B cell (primary cell): ENCODE data around the gene UGT1A9. TPM values are rescaled to one million over a fixed set of nuclear protein-coding genes. Genes with fewer than 3 reads are reported as not detected.

ENCODE experiments used
- ATAC-seq: fragments of 200-7000 bp; cut with Tn5 transposase; one replicate; pipeline ENCODE4 v1.10.0; 2021; ENCODE audit warnings: low read depth, mild to moderate bottlenecking, moderate number of reproducible peaks, moderate library complexity
- CTCF ChIA-PET: fragments of 350-600 bp; sonication (Branson Sonifier 250); formaldehyde crosslinking; loops from one replicate; lab custom pipeline; 2021; ENCODE audit warnings: antibody characterized with exemption, inconsistent platforms; lab: Charles Lee
- POLR2A ChIA-PET: fragments of 350-600 bp; sonication (Branson Sonifier 250); formaldehyde crosslinking; loops from one replicate; lab custom pipeline; 2021; ENCODE audit warnings: antibody characterized with exemption; lab: Charles Lee
- DNase-seq: peaks from one replicate; pipeline ENCODE4 v3.0.0; 2013
- H2AFZ ChIP-seq: 2 replicates; pipeline ENCODE4 v1.6.1; 2012; ENCODE audit warnings: mild to moderate bottlenecking, low read depth, low read length; ENCODE audit not compliant: insufficient read depth, poor library complexity, severe bottlenecking
- H3K27ac ChIP-seq, 2 donors: 1 replicate in 1 of 2; 2 replicates in 1 of 2; pipeline ENCODE4 v1.5.1; 2012 to 2013; ENCODE audit warnings: low read length in 2 of 2, mild to moderate bottlenecking in 2 of 2, moderate library complexity in 1 of 2
- H3K27me3 ChIP-seq, 4 experiments: fragments of 200-600 bp in 1 of 4; sonication (generic) in 1 of 4; replicated peaks in 1 of 4; 1 replicate in 2 of 4; 2 replicates in 2 of 4; pipeline versions ENCODE4 v1.6.1 to v1.7.0; 2013 to 2016; ENCODE audit warnings: low read length in 3 of 4, mild to moderate bottlenecking in 2 of 4, mixed read lengths in 1 of 4, moderate library complexity in 1 of 4; ENCODE audit not compliant: insufficient read depth in 4 of 4, control insufficient read depth in 3 of 4; ENCODE audit errors: control extremely low read depth in 1 of 4
- H3K36me3 ChIP-seq, 2 experiments: replicated peaks in 1 of 2; 1 replicate in 1 of 2; 2 replicates in 1 of 2; pipeline versions ENCODE4 v1.6.1 to v1.7.1; 2013; ENCODE audit warnings: low read length in 1 of 2; ENCODE audit not compliant: insufficient read depth in 2 of 2, control insufficient read depth in 1 of 2; ENCODE audit errors: control extremely low read depth in 1 of 2, extremely low read depth in 1 of 2
- H3K4me1 ChIP-seq, 2 donors: fragments of 200-600 bp in 1 of 2; sonication (generic) in 1 of 2; 1 replicate in 1 of 2; 2 replicates in 1 of 2; pipeline versions ENCODE4 v1.5.1 to v1.6.1; 2013 to 2017; ENCODE audit warnings: low read length in 2 of 2; ENCODE audit not compliant: control insufficient read depth in 2 of 2, insufficient read depth in 2 of 2
- H3K4me2 ChIP-seq: replicated peaks from 2 replicates; pipeline ENCODE3; 2012; ENCODE audit warnings: mild to moderate bottlenecking, low read depth, low read length; ENCODE audit not compliant: poor library complexity, severe bottlenecking
- H3K4me3 ChIP-seq, 5 experiments: fragments of 200-600 bp in 1 of 5; sonication (generic) in 1 of 5; 1 replicate in 3 of 5; 2 replicates in 2 of 5; pipeline versions ENCODE4 v1.5.1 to v1.7.0; 2011 to 2016; ENCODE audit warnings: low read length in 4 of 5, mild to moderate bottlenecking in 4 of 5, low read depth in 2 of 5, control low read depth in 1 of 5, moderate library complexity in 1 of 5; ENCODE audit not compliant: insufficient read depth in 1 of 5; ENCODE audit errors: control extremely low read depth in 1 of 5, extremely low read depth in 1 of 5
- H3K79me2 ChIP-seq: fragments of 200-600 bp; sonication (generic); one replicate; pipeline ENCODE4 v1.6.0; 2016; ENCODE audit warnings: low read length; ENCODE audit not compliant: control insufficient read depth, insufficient read depth
- H3K9ac ChIP-seq: fragments of 200-600 bp; sonication (generic); 2 replicates; pipeline ENCODE4 v1.6.1; 2017; ENCODE audit warnings: mild to moderate bottlenecking, low read length, moderate library complexity
- H3K9me3 ChIP-seq, 3 donors: one replicate each; pipeline versions ENCODE4 v1.6.1 to v1.7.1; 2013; ENCODE audit warnings: low read length in 2 of 3; ENCODE audit not compliant: control insufficient read depth in 2 of 3, insufficient read depth in 1 of 3; ENCODE audit errors: control extremely low read depth in 1 of 3
- H4K20me1 ChIP-seq: 2 replicates; pipeline ENCODE4 v1.6.0; 2012; ENCODE audit warnings: mild to moderate bottlenecking, low read length; ENCODE audit not compliant: insufficient read depth, control insufficient read depth, poor library complexity, severe bottlenecking
- H3K27ac Mint-ChIP-seq: one replicate; pipeline ENCODE4 v1.8.0; 2021; ENCODE audit warnings: mixed read lengths
- H3K27me3 Mint-ChIP-seq: one replicate; pipeline ENCODE4 v1.8.0; 2021; ENCODE audit warnings: mixed read lengths
- H3K4me1 Mint-ChIP-seq: one replicate; pipeline ENCODE4 v1.8.0; 2021; ENCODE audit warnings: mixed read lengths
- H3K4me3 Mint-ChIP-seq: one replicate; pipeline ENCODE4 v1.8.0; 2021; ENCODE audit warnings: mixed read lengths
- H3K9me3 Mint-ChIP-seq: one replicate; pipeline ENCODE4 v1.8.0; 2022; ENCODE audit warnings: mixed read lengths; ENCODE audit not compliant: insufficient read depth
- EZH2 ChIP-seq: IDR thresholded peaks from 2 replicates; pipeline ENCODE4 v1.6.1; 2012; ENCODE audit warnings: borderline replicate concordance, low read depth, mild to moderate bottlenecking, moderate library complexity, low read length; ENCODE audit not compliant: insufficient read depth, poor library complexity, severe bottlenecking
- WGBS: methylation state at CpG from one replicate; pipeline ENCODE4 v1.1.5; 2013; ENCODE audit warnings: missing lambda C conversion rate; ENCODE audit not compliant: insufficient coverage; 5-methylcytosine and 5-hydroxymethylcytosine counted together
- intact Hi-C: fragments of 100-400 bp; cut with micrococcal nuclease; formaldehyde crosslinking; loops from one replicate; pipeline ENCODE4 v1.10.0; 2022
- polyA plus RNA-seq: library from polyadenylated mRNA; depleted of rRNA; stranded (reverse); fragments of >200 nt; gene quantifications from 2 replicates; pipeline ENCODE4 v1.2.3, GENCODE V29; 2012
- total RNA-seq, 2 donors: library from RNA; stranded (reverse); fragments of 120-200 nt in 1 of 2; gene quantifications; 1 replicate in 1 of 2; 2 replicates in 1 of 2; pipeline versions ENCODE4 v1.2.3 to v1.2.4, GENCODE V29; 2013 to 2022
- TF ChIP-seq, protein P1 (sequence below): fragments of 200-600 bp; IDR thresholded peaks from one replicate; pipeline ENCODE4 v1.8.0; 2022; ENCODE audit warnings: antibody characterized with exemption, mild to moderate bottlenecking

Gene UGT1A9
- total and polyA plus RNA-seq, 2 donors (not counting 1 experiment from before 2014, with no cell fraction given): not detected

DNA sequence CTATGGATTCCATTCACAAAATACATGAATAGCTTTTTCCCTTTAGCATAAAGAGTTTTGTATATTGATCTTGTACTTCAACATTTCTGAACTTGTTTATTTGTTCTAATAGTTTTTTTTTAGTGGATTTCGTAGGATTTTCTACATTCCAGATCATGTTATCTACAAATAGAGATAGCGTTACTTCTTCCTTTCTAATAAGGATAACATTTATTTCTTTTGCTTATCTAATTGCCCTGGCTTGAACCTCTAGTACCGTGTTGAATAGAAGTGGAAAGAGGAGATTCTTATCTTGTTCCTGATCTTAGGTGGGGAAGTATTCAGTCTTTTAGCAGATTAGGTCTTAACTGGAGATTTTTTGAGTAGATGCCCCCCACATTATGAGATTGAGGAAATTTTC, 30.5 kb downstream of the UGT1A9 start:
- Histone ChIP-seq H3K9ac (no peak overlapping the region), H3K27me3 (peaks cover 0 to 3% (median 0%) of the 10 kb centered on the region in 4 experiments), H3K4me1 (no peaks in the 10 kb centered on the region), H3K36me3 (no peaks in the 10 kb centered on the region), H2AFZ (no peak overlapping the region), H3K9me3 (peaks cover 0 to 8% (median 0%) of the 10 kb centered on the region in 3 donors), H3K27ac (no peak overlapping the region), H3K4me3 (no peak overlapping the region), H3K79me2 (no peaks in the 10 kb centered on the region), H3K4me2 (no peak overlapping the region), H4K20me1 (no peaks in the 10 kb centered on the region)
- ChIA-PET CTCF (interaction anchor here (2.0 kb wide), 1 partner anchor 9 kb away, joined by 4 read pairs; no protein-coding TSS in a partner anchor), POLR2A (no interaction called here)
- Mint-ChIP-seq H3K4me1 (no peaks in the 10 kb centered on the region), H3K27ac (no peak overlapping the region), H3K9me3 (no peaks in the 10 kb centered on the region), H3K4me3 (no peak overlapping the region), H3K27me3 (peaks cover 20% of the 10 kb centered on the region)
- ATAC-seq: no peak
- WGBS: no CpG with 5 or more reads among the region's 3 CpGs
- intact Hi-C loops: no loop called here
- TF ChIP-seq EZH2: no peak
- TF ChIP-seq, protein P1, sequence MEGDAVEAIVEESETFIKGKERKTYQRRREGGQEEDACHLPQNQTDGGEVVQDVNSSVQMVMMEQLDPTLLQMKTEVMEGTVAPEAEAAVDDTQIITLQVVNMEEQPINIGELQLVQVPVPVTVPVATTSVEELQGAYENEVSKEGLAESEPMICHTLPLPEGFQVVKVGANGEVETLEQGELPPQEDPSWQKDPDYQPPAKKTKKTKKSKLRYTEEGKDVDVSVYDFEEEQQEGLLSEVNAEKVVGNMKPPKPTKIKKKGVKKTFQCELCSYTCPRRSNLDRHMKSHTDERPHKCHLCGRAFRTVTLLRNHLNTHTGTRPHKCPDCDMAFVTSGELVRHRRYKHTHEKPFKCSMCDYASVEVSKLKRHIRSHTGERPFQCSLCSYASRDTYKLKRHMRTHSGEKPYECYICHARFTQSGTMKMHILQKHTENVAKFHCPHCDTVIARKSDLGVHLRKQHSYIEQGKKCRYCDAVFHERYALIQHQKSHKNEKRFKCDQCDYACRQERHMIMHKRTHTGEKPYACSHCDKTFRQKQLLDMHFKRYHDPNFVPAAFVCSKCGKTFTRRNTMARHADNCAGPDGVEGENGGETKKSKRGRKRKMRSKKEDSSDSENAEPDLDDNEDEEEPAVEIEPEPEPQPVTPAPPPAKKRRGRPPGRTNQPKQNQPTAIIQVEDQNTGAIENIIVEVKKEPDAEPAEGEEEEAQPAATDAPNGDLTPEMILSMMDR: no peak
- DNase-seq: no peak

DNA sequence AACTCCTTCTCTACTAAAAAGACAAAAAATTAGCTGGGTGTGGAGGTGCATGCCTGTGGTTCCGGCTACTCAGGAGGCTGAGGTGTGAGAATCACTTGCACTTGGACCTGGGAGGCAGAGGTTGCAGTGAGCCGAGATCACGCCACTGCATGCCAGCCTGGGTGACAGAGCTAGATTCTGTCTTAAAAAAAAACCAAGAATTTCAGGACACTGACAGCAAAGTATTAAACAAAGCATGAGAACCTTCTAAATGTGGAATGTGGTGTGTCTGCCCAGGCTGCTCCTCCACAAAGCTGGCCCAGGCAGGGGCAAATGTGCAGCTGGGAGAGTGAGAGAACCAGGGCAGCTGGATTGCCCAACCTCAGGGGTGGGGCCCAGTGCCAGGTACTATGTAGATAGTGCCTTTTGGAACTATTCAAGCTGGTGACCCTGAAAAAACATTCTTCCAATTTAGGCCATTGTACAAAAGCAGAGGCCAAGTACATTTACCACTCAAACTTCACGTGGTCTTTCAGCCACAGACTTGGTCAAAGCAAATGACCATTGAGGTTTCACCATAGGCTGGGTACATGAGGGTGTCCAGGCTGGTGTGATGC, 34.3 kb downstream of the UGT1A9 start:
- Histone ChIP-seq H2AFZ (no peak overlapping the region), H3K4me3 (no peak overlapping the region), H3K9ac (no peak overlapping the region), H3K27ac (no peak overlapping the region), H4K20me1 (no peaks in the 10 kb centered on the region), H3K27me3 (peaks cover 0 to 3% (median 0%) of the 10 kb centered on the region in 4 experiments), H3K4me1 (no peaks in the 10 kb centered on the region), H3K9me3 (peaks cover 0 to 8% (median 0%) of the 10 kb centered on the region in 3 donors), H3K79me2 (no peaks in the 10 kb centered on the region), H3K36me3 (no peaks in the 10 kb centered on the region), H3K4me2 (no peak overlapping the region)
- peaks cover 21% of the 10 kb centered on the region for H3K27me3 Mint-ChIP-seq
- CTCF ChIA-PET: interaction anchor here (1.1 to 1.2 kb wide), 2 partner anchors 11 to 17 kb away, joined by 3 read pairs; no protein-coding TSS in a partner anchor
- no peak overlapping the region for H3K27ac Mint-ChIP-seq
- no peak overlapping the region for H3K4me3 Mint-ChIP-seq
- intact Hi-C loops: no loop called here
- DNase-seq (no peak), ATAC-seq (no peak)
- no peaks in the 10 kb centered on the region for H3K9me3 Mint-ChIP-seq
- WGBS: 50% methylated on average over 2 of the region's 4 CpGs
- no peaks in the 10 kb centered on the region for H3K4me1 Mint-ChIP-seq
- TF ChIP-seq, protein P1: no peak
- no peak for TF ChIP-seq EZH2
- POLR2A ChIA-PET: no interaction called here
